Caco-2 (cell line): ENCODE results near the gene SDF4. TPM values are rescaled to one million over a fixed set of nuclear protein-coding genes. Genes with fewer than 3 reads are reported as not detected.

ENCODE experiments used
- BruUV-seq: library from RNA; stranded (reverse); fragments of 400-500 nt; replicated peaks from 2 replicates; lab custom pipeline; 2021; lab: Mats Ljungman, UMichigan
- CTCF ChIA-PET: fragments of 300-600 bp; sonication (Branson Sonifier 250); formaldehyde crosslinking; loops from one replicate; lab custom pipeline; 2022; ENCODE audit warnings: antibody characterized with exemption; lab: Charles Lee
- POLR2A ChIA-PET: fragments of 300-600 bp; sonication (Branson Sonifier 250); formaldehyde crosslinking; loops from one replicate; lab custom pipeline; 2022; ENCODE audit warnings: antibody characterized with exemption; lab: Charles Lee
- DNase-seq, 2 experiments: peaks; one replicate each; pipeline versions ENCODE4 v3.0.0 to v3.0.0-alpha.2; 2020 to 2022
- H3K27me3 ChIP-seq: replicated peaks from 2 replicates; pipeline ENCODE4 v1.6.0; 2011; ENCODE audit warnings: low read length; ENCODE audit not compliant: control insufficient read depth, insufficient read depth
- H3K36me3 ChIP-seq: 2 replicates; pipeline ENCODE4 v1.5.1; 2011; ENCODE audit warnings: low read length; ENCODE audit not compliant: control insufficient read depth, insufficient read depth
- H3K4me1 ChIP-seq: fragments of 250-450 bp; sonication (Bioruptor Pico); 2 replicates; pipeline ENCODE4 v1.5.1; 2020; ENCODE audit warnings: mild to moderate bottlenecking
- H3K4me3 ChIP-seq: 2 replicates; pipeline ENCODE4 v1.5.1; 2011; ENCODE audit warnings: low read depth, mild to moderate bottlenecking, control low read depth, low read length
- H3K9me3 ChIP-seq: fragments of 250-450 bp; sonication (Bioruptor Pico); 2 replicates; pipeline ENCODE4 v1.5.1; 2020; ENCODE audit warnings: mild to moderate bottlenecking, moderate library complexity
- H3K27ac Mint-ChIP-seq: one replicate; pipeline ENCODE4 v1.8.0; 2022; ENCODE audit warnings: mixed read lengths; ENCODE audit not compliant: unreplicated experiment
- H3K27me3 Mint-ChIP-seq: one replicate; pipeline ENCODE4 v1.8.0; 2022; ENCODE audit warnings: mixed read lengths; ENCODE audit not compliant: insufficient read depth, unreplicated experiment
- H3K36me3 Mint-ChIP-seq: one replicate; pipeline ENCODE4 v1.8.0; 2022; ENCODE audit warnings: mild to moderate bottlenecking, mixed read lengths; ENCODE audit not compliant: insufficient read depth, unreplicated experiment
- H3K4me1 Mint-ChIP-seq: one replicate; pipeline ENCODE4 v1.8.0; 2022; ENCODE audit warnings: low read depth, mixed read lengths; ENCODE audit not compliant: unreplicated experiment
- H3K4me3 Mint-ChIP-seq: one replicate; pipeline ENCODE4 v1.8.0; 2022; ENCODE audit warnings: mild to moderate bottlenecking, moderate library complexity, mixed read lengths; ENCODE audit not compliant: unreplicated experiment
- H3K9me3 Mint-ChIP-seq: one replicate; pipeline ENCODE4 v1.8.0; 2022; ENCODE audit warnings: mixed read lengths; ENCODE audit not compliant: unreplicated experiment
- intact Hi-C: fragments of 100-400 bp; cut with micrococcal nuclease; formaldehyde crosslinking; loops from one replicate; pipeline ENCODE4 v1.10.0; 2022; ENCODE audit not compliant: unreplicated experiment
- total RNA-seq: library from RNA; stranded (reverse); gene quantifications from 2 replicates; pipeline ENCODE4 v1.2.3, GENCODE V29; 2022
- TF ChIP-seq, protein P1 (sequence below), 2 experiments: fragments of 200-600 bp in 1 of 2; IDR thresholded peaks; 1 replicate in 1 of 2; 2 replicates in 1 of 2; pipeline versions ENCODE4 v1.5.1 to v1.8.0; 2011 to 2022; ENCODE audit warnings: antibody characterized with exemption in 1 of 2, control low read depth in 1 of 2, inconsistent platforms in 1 of 2, low read depth in 1 of 2, low read length in 1 of 2, mild to moderate bottlenecking in 1 of 2, moderate library complexity in 1 of 2; ENCODE audit not compliant: insufficient read depth in 1 of 2, severe bottlenecking in 1 of 2, unreplicated experiment in 1 of 2

The SDF4 gene
- total RNA-seq, 1 experiment from 2014 or later: 140 TPM

DNA sequence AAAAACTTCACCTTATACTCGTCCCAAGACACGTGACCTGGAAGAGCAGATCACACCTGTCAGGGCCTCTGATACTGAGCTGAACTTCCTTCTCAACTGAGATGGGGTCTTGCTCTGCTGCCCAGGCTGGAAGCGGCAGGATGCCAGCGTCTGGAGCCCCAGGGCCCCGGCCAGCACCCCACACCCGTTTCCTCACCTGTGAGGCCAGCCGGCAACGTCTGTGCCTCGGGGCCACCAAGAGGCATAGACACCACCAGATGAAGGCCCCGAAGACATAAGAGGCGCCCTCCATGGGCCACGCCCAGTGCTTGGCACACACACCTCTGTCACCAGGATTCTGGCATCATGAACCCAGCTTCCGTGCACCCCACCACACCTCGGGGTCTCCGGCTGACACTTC lies 8.5 kb downstream of the SDF4 start:
- BruUV-seq: no TSS peak
- intact Hi-C loops: no loop called here

DNA sequence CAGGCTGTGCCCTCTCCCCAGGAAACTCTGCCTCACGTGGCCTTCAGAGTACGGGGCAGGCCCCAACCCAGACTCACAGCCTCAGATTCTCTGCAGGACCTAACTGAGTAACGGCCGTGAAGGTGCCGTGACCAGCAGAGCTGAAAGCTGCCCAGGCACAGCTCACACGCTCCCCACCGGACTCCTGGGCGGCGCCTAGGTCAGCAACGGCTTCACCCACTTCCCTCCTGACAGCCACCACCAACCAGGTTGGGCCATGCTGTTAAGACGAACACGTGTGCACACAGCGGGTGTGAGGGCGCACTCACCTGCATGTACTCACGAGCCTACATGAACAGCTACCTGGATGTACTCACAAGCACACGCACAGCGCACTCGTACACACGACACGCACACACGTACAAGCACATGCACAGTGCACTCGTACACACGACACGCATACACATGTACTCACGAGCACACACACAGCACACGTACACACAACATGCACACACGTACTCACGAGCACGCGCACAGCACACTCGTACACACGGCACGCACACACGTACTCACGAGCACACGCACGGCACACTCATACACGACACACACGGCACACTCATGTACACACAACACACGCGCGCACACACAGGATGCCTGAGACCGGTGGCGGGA lies 9.1 kb downstream of the SDF4 start:
- H3K4me1 Mint-ChIP-seq: no peaks in the 10 kb centered on the region
- no peak overlapping the region for H3K4me3 Mint-ChIP-seq
- peaks cover 46% of the 10 kb centered on the region for H3K36me3 Mint-ChIP-seq
- POLR2A ChIA-PET: no interaction called here
- CTCF ChIA-PET: no interaction called here
- no peak overlapping the region for H3K27ac Mint-ChIP-seq
- BruUV-seq: no TSS peak
- DNase-seq: no peak
- Histone ChIP-seq H3K4me1 (no peaks in the 10 kb centered on the region), H3K36me3 (peaks cover 1% of the 10 kb centered on the region; the same call in 1 of the 2 replicates), H3K4me3 (no peak overlapping the region), H3K9me3 (no peaks in the 10 kb centered on the region), H3K27me3 (no peaks in the 10 kb centered on the region)
- TF ChIP-seq, protein P1, sequence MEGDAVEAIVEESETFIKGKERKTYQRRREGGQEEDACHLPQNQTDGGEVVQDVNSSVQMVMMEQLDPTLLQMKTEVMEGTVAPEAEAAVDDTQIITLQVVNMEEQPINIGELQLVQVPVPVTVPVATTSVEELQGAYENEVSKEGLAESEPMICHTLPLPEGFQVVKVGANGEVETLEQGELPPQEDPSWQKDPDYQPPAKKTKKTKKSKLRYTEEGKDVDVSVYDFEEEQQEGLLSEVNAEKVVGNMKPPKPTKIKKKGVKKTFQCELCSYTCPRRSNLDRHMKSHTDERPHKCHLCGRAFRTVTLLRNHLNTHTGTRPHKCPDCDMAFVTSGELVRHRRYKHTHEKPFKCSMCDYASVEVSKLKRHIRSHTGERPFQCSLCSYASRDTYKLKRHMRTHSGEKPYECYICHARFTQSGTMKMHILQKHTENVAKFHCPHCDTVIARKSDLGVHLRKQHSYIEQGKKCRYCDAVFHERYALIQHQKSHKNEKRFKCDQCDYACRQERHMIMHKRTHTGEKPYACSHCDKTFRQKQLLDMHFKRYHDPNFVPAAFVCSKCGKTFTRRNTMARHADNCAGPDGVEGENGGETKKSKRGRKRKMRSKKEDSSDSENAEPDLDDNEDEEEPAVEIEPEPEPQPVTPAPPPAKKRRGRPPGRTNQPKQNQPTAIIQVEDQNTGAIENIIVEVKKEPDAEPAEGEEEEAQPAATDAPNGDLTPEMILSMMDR (IDR thresholded peaks at IDR 0.05; ENCODE audit: insufficient read depth in 1 of 2, low read depth in 1 of 2, low read length in 1 of 2, severe bottlenecking in 1 of 2, unreplicated experiment in 1 of 2): no peak
- no peaks in the 10 kb centered on the region for H3K9me3 Mint-ChIP-seq
- no peaks in the 10 kb centered on the region for H3K27me3 Mint-ChIP-seq
- intact Hi-C loops: no loop called here

More for the DNA sequence above, 8.5 kb downstream of the SDF4 start:
- CTCF ChIA-PET: no interaction called here
- Mint-ChIP-seq H3K27me3 (no peaks in the 10 kb centered on the region), H3K4me1 (no peaks in the 10 kb centered on the region), H3K27ac (no peak overlapping the region), H3K36me3 (peaks cover 46% of the 10 kb centered on the region), H3K4me3 (no peak overlapping the region), H3K9me3 (no peaks in the 10 kb centered on the region)
- Histone ChIP-seq H3K4me1 (no peaks in the 10 kb centered on the region), H3K4me3 (no peak overlapping the region), H3K9me3 (no peaks in the 10 kb centered on the region), H3K27me3 (no peaks in the 10 kb centered on the region), H3K36me3 (peaks cover 1% of the 10 kb centered on the region; the same call in 1 of the 2 replicates)
- POLR2A ChIA-PET: no interaction called here
- TF ChIP-seq, protein P1 (IDR thresholded peaks at IDR 0.05; ENCODE audit: insufficient read depth in 1 of 2, low read depth in 1 of 2, low read length in 1 of 2, severe bottlenecking in 1 of 2, unreplicated experiment in 1 of 2): no peak
- no peak for DNase-seq

DNA sequence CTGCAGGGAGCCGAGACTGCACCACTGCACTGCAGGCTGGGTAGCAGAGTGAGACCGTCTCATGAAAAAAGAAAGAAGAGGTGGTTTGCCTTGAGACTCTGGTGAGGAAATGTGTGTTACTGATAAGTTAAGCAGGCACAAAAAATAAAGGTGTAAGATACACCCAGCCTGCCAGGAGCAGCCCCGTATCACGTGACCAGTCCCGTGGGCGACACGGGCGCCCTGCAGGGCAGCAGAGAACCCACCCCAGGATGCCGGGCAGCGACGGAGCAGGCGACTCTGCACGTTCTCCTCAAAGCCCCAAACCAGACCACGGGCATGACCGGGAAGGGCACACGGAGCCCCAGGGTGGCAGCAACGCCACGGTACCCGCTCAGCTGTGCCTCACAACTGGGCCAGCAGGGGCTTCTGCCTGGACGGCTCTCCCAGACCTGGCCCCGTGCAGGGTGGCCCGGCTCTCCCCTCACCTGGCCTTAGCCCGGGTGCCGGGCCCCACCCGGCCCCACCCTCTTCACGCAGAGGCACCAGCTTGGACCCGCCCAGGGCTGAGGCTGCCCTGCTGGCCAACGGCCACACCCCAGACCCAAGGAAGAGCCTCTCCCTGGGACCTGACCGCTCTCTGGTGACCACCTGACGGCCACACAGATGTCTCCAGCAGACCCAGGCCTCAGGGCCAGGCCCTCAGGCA lies 9.8 kb downstream of the SDF4 start:
- intact Hi-C loops: no loop called here
- no peak overlapping the region for H3K4me3 Mint-ChIP-seq
- H3K27me3 Mint-ChIP-seq: no peaks in the 10 kb centered on the region
- BruUV-seq: no TSS peak
- H3K36me3 Mint-ChIP-seq: peaks cover 45% of the 10 kb centered on the region
- H3K9me3 Mint-ChIP-seq: no peaks in the 10 kb centered on the region
- Histone ChIP-seq H3K36me3 (peaks cover 1% of the 10 kb centered on the region; the same call in 1 of the 2 replicates), H3K4me1 (no peaks in the 10 kb centered on the region), H3K27me3 (no peaks in the 10 kb centered on the region), H3K9me3 (no peaks in the 10 kb centered on the region), H3K4me3 (no peak overlapping the region)
- no peak overlapping the region for H3K27ac Mint-ChIP-seq
- POLR2A ChIA-PET: interaction anchor here (0.5 kb wide), 1 partner anchor 327 kb away, joined by 7 read pairs; no protein-coding TSS in a partner anchor
- DNase-seq: no peak
- CTCF ChIA-PET: no interaction called here
- H3K4me1 Mint-ChIP-seq: no peaks in the 10 kb centered on the region
- TF ChIP-seq, protein P1 (IDR thresholded peaks at IDR 0.05; ENCODE audit: insufficient read depth in 1 of 2, low read depth in 1 of 2, low read length in 1 of 2, severe bottlenecking in 1 of 2, unreplicated experiment in 1 of 2): no peak
